Stimulated activated CD8-positive, alpha-beta memory T cell treated with anti-CD3 and anti-CD28 coated beads, Interleukin-4, amount 100 ng/mL, for 4 hours (primary cell): Measurements from ENCODE around the gene PARN.
"Not testable (repeated sequence)": the region's sequence is repeated elsewhere in the genome, so short reads cannot be mapped to it uniquely, and the experiment has no call there.

Experiments used
- DNase-seq, 2 donors: peaks; one replicate each; pipeline ENCODE4 v3.0.0-alpha.2; 2020; ENCODE audit warnings: low read depth in 2 of 2, low spot score in 1 of 2

PARN gene

GRCh38 chr16:14576069-14576468, 54.0 kb downstream of the PARN start:
- no peak for DNase-seq

GRCh38 chr16:14574698-14575415, 55.2 kb downstream of the PARN start:
- not testable (repeated sequence) for DNase-seq

- no peak for DNase-seq
These were observed 57.5 kb downstream of the PARN start for GRCh38 chr16:14572535-14572934.

- DNase-seq: no peak
These were observed 60.8 kb downstream of the PARN start for GRCh38 chr16:14569213-14569612.

- no peak for DNase-seq
These were observed 63.5 kb downstream of the PARN start for GRCh38 chr16:14566599-14566998.

- no peak for DNase-seq
These were observed 64.4 kb downstream of the PARN start for GRCh38 chr16:14565688-14566025.

- DNase-seq: no peak
These were observed 65.0 kb downstream of the PARN start for GRCh38 chr16:14564861-14565687.

GRCh38 chr16:14564323-14564722, 65.7 kb downstream of the PARN start:
- no peak for DNase-seq

GRCh38 chr16:14562691-14563491, 67.2 kb downstream of the PARN start:
- no peak for DNase-seq

GRCh38 chr16:14560523-14560922, 69.5 kb downstream of the PARN start:
- no peak for DNase-seq

GRCh38 chr16:14559809-14560241, 70.2 kb downstream of the PARN start:
- DNase-seq: no peak

- DNase-seq: no peak
These were observed 76.6 kb downstream of the PARN start for GRCh38 chr16:14553447-14553846.

- DNase-seq: no peak
These were observed 80.3 kb downstream of the PARN start for GRCh38 chr16:14549789-14550153.

GRCh38 chr16:14548933-14549788, 80.9 kb downstream of the PARN start:
- no peak for DNase-seq

GRCh38 chr16:14545346-14545884, 84.6 kb downstream of the PARN start:
- DNase-seq: no peak

- not testable (repeated sequence) for DNase-seq
These were observed 85.2 kb downstream of the PARN start for GRCh38 chr16:14544846-14545245.

- no peak for DNase-seq
These were observed 90.4 kb downstream of the PARN start for GRCh38 chr16:14539631-14540030.

- DNase-seq: no peak
These were observed 90.9 kb downstream of the PARN start for GRCh38 chr16:14539156-14539555.

- no peak for DNase-seq
These were observed 91.5 kb downstream of the PARN start for GRCh38 chr16:14538604-14539003.

- DNase-seq: no peak
These were observed 98.4 kb downstream of the PARN start for GRCh38 chr16:14531613-14532012.

GRCh38 chr16:14531101-14531500, 99.0 kb downstream of the PARN start:
- no peak for DNase-seq
